H1 (cell line): ENCODE data around the gene C19orf25. TPM values are rescaled to one million over a fixed set of nuclear protein-coding genes. Genes with fewer than 3 reads are reported as not detected.

Experiments used
- CTCF ChIA-PET: fragments of 300-600 bp; sonication (Branson Sonifier 250); formaldehyde crosslinking; loops from one replicate; lab custom pipeline; 2021; ENCODE audit not compliant: partially characterized antibody; lab: Charles Lee
- POLR2A ChIA-PET: fragments of 300-600 bp; sonication (Branson Sonifier 250); formaldehyde crosslinking; loops from one replicate; lab custom pipeline; 2021; ENCODE audit warnings: inconsistent platforms; ENCODE audit not compliant: partially characterized antibody; lab: Charles Lee
- DNase-seq, 2 experiments: peaks; one replicate each; pipeline versions ENCODE4 v3.0.0 to v3.0.0-alpha.2; 2010 to 2022; ENCODE audit warnings: low spot score in 2 of 2, low read depth in 1 of 2, mixed read lengths in 1 of 2
- FAIRE-seq: peaks from 2 replicates; lab custom pipeline; 2011; peaks lifted over from hg19 to GRCh38; lab: Jason Lieb, UNC
- H2AFZ ChIP-seq: 2 replicates; pipeline ENCODE4 v1.8.1; 2012; ENCODE audit warnings: low read length, inconsistent platforms
- H2AK5ac ChIP-seq: 2 replicates; pipeline ENCODE4 v1.6.1; 2013; ENCODE audit warnings: low read depth, low read length
- H2BK120ac ChIP-seq: replicated peaks from 2 replicates; pipeline ENCODE3; 2013; ENCODE audit warnings: low read depth, low read length, inconsistent platforms
- H2BK12ac ChIP-seq: 2 replicates; pipeline ENCODE4 v1.6.1; 2013; ENCODE audit warnings: low read depth, low read length
- H2BK15ac ChIP-seq: 2 replicates; pipeline ENCODE4 v1.6.1; 2013; ENCODE audit warnings: low read length
- H2BK20ac ChIP-seq: 2 replicates; pipeline ENCODE4 v1.6.1; 2013; ENCODE audit warnings: low read length
- H2BK5ac ChIP-seq: 2 replicates; pipeline ENCODE4 v1.6.1; 2013; ENCODE audit warnings: low read depth, low read length
- H3K14ac ChIP-seq: 2 replicates; pipeline ENCODE4 v1.6.1; 2013; ENCODE audit warnings: inconsistent platforms; ENCODE audit not compliant: insufficient read length
- H3K18ac ChIP-seq: 2 replicates; pipeline ENCODE4 v1.6.1; 2013; ENCODE audit warnings: low read length; ENCODE audit errors: extremely low read depth
- H3K23ac ChIP-seq: 2 replicates; pipeline ENCODE4 v1.6.1; 2013; ENCODE audit warnings: inconsistent platforms; ENCODE audit not compliant: insufficient read length
- H3K23me2 ChIP-seq: 2 replicates; pipeline ENCODE4 v1.6.1; 2013; ENCODE audit warnings: low read depth, low read length
- H3K27ac ChIP-seq: 2 replicates; pipeline ENCODE4 v1.6.1; 2011; ENCODE audit warnings: low read depth, low read length, inconsistent platforms
- H3K27me3 ChIP-seq, 4 experiments: replicated peaks in 1 of 4; 1 replicate in 1 of 4; 2 replicates in 3 of 4; pipeline versions ENCODE4 v1.6.1 to v1.8.1; 2011 to 2013; ENCODE audit warnings: low read length in 3 of 4, mild to moderate bottlenecking in 3 of 4, inconsistent platforms in 2 of 4, mixed read lengths in 2 of 4, moderate library complexity in 1 of 4; ENCODE audit not compliant: control insufficient read depth in 3 of 4, insufficient read depth in 3 of 4; ENCODE audit errors: extremely low read depth in 1 of 4
- H3K36me3 ChIP-seq, 4 experiments: 2 replicates each; pipeline versions ENCODE4 v1.6.1 to v1.8.1; 2011 to 2013; ENCODE audit warnings: mild to moderate bottlenecking in 4 of 4, low read length in 3 of 4, moderate library complexity in 2 of 4, control low read depth in 1 of 4, inconsistent platforms in 1 of 4; ENCODE audit not compliant: insufficient read depth in 4 of 4, control insufficient read depth in 2 of 4
- H3K4ac ChIP-seq: replicated peaks from 2 replicates; pipeline ENCODE3; 2013; ENCODE audit warnings: low read length, low read depth, mixed read lengths, inconsistent platforms; ENCODE audit not compliant: insufficient read length
- H3K4me1 ChIP-seq, 4 experiments: replicated peaks in 1 of 4; 1 replicate in 1 of 4; 2 replicates in 3 of 4; pipeline versions ENCODE4 v1.6.1 to v1.8.1; 2011 to 2013; ENCODE audit warnings: low read length in 3 of 4, inconsistent platforms in 2 of 4, mixed read lengths in 1 of 4; ENCODE audit not compliant: insufficient read depth in 4 of 4, control insufficient read depth in 3 of 4
- H3K4me2 ChIP-seq, 2 experiments: 2 replicates each; pipeline versions ENCODE4 v1.6.1 to v1.8.1; 2011 to 2013; ENCODE audit warnings: low read depth in 2 of 2, low read length in 2 of 2, control low read depth in 1 of 2, inconsistent platforms in 1 of 2, mild to moderate bottlenecking in 1 of 2; ENCODE audit not compliant: insufficient read depth in 1 of 2
- H3K4me3 ChIP-seq, 4 experiments: fragments of 200-600, 300-600 bp in 1 of 4; sonication (generic), shearing (Covaris generic), sonication (Bioruptor Twin) in 1 of 4; 2 replicates each; pipeline versions ENCODE4 v1.5.1 to v1.8.1; 2011 to 2016; ENCODE audit warnings: low read length in 4 of 4, low read depth in 3 of 4, control low read depth in 2 of 4, inconsistent platforms in 2 of 4, mild to moderate bottlenecking in 2 of 4, mixed read lengths in 1 of 4, moderate library complexity in 1 of 4; ENCODE audit not compliant: insufficient read depth in 2 of 4; ENCODE audit errors: extremely low read depth in 1 of 4
- H3K56ac ChIP-seq: replicated peaks from 2 replicates; pipeline ENCODE3; 2013; ENCODE audit warnings: low read depth, mild to moderate bottlenecking, mixed read lengths, low read length, inconsistent platforms; ENCODE audit not compliant: insufficient read length
- H3K79me1 ChIP-seq: 2 replicates; pipeline ENCODE4 v1.6.1; 2013; ENCODE audit warnings: low read depth, low read length, control low read depth
- H3K79me2 ChIP-seq, 2 experiments: 2 replicates each; pipeline versions ENCODE4 v1.6.1 to v1.8.1; 2012 to 2013; ENCODE audit warnings: low read length in 2 of 2, mild to moderate bottlenecking in 2 of 2, inconsistent platforms in 1 of 2; ENCODE audit not compliant: insufficient read depth in 2 of 2, control insufficient read depth in 1 of 2
- H3K9ac ChIP-seq, 4 experiments: replicated peaks in 1 of 4; 1 replicate in 1 of 4; 2 replicates in 3 of 4; pipeline versions ENCODE4 v1.6.1 to v1.8.1; 2011 to 2013; ENCODE audit warnings: low read depth in 3 of 4, low read length in 3 of 4, control low read depth in 2 of 4, mild to moderate bottlenecking in 2 of 4, moderate library complexity in 2 of 4, inconsistent platforms in 1 of 4; ENCODE audit errors: extremely low read depth in 1 of 4
- H3K9me3 ChIP-seq, 2 experiments: 2 replicates each; pipeline versions ENCODE4 v1.6.1 to v1.8.1; 2012 to 2013; ENCODE audit warnings: mild to moderate bottlenecking in 2 of 2, moderate library complexity in 2 of 2, control low read depth in 1 of 2, inconsistent platforms in 1 of 2, low read depth in 1 of 2, low read length in 1 of 2, mixed read lengths in 1 of 2; ENCODE audit not compliant: insufficient read depth in 2 of 2
- H4K20me1 ChIP-seq, 2 experiments: replicated peaks in 1 of 2; 2 replicates each; pipeline versions ENCODE3 to v1.8.1; 2011 to 2013; ENCODE audit warnings: inconsistent platforms in 2 of 2, low read length in 2 of 2, mild to moderate bottlenecking in 1 of 2; ENCODE audit not compliant: insufficient read depth in 2 of 2, control insufficient read depth in 1 of 2
- H4K5ac ChIP-seq: 2 replicates; pipeline ENCODE4 v1.6.1; 2013; ENCODE audit warnings: low read length, low read depth, mixed read lengths, inconsistent platforms; ENCODE audit not compliant: insufficient read length
- H4K8ac ChIP-seq: 2 replicates; pipeline ENCODE4 v1.8.0; 2013; ENCODE audit warnings: mild to moderate bottlenecking, moderate library complexity, low read length, inconsistent platforms; ENCODE audit not compliant: insufficient read depth; ENCODE audit errors: extremely low read depth
- H4K91ac ChIP-seq: replicated peaks from 2 replicates; pipeline ENCODE3; 2013; ENCODE audit warnings: low read length, mixed read lengths, inconsistent platforms; ENCODE audit not compliant: insufficient read length
- HDAC6 ChIP-seq: IDR thresholded peaks from one replicate; pipeline ENCODE4 v1.7.1; 2012; ENCODE audit warnings: low read depth, mild to moderate bottlenecking, inconsistent platforms, low read length, moderate library complexity
- RFX5 ChIP-seq: IDR thresholded peaks from 2 replicates; pipeline ENCODE4 v1.6.1; 2011; ENCODE audit warnings: low read depth, low read length, improper control_type of control experiment, borderline replicate concordance
- SP1 ChIP-seq: IDR thresholded peaks from 2 replicates; pipeline ENCODE4 v1.6.1; 2011; ENCODE audit warnings: low read depth, low read length
- TAF1 ChIP-seq: IDR thresholded peaks from 2 replicates; pipeline ENCODE4 v1.6.1; 2011; ENCODE audit warnings: mild to moderate bottlenecking, low read depth, low read length
- TAF7 ChIP-seq: optimal IDR thresholded peaks from 2 replicates; pipeline ENCODE3; 2011; ENCODE audit warnings: low read depth, mild to moderate bottlenecking, inconsistent platforms, low read length, moderate library complexity, borderline replicate concordance
- WGBS, 2 experiments: shearing (Covaris generic) in 1 of 2; methylation state at CpG; one replicate each; pipeline versions ENCODE4 v1.1.6 to v1.1.7; 2013 to 2015; ENCODE audit warnings: low lambda C conversion rate in 2 of 2, mixed read lengths in 2 of 2, inconsistent platforms in 1 of 2, low coverage in 1 of 2, missing lambda C conversion rate in 1 of 2; ENCODE audit not compliant: insufficient replicate concordance in 2 of 2, insufficient coverage in 1 of 2, insufficient read length in 1 of 2; ENCODE audit errors: extremely low coverage in 1 of 2, missing lambda C conversion rate in 1 of 2; 5-methylcytosine and 5-hydroxymethylcytosine counted together
- polyA plus RNA-seq, 7 experiments: library from polyadenylated mRNA; depleted of rRNA in 3 of 7; stranded (reverse) in 5 of 7; unstranded in 2 of 7; fragments of >200 nt in 5 of 7; fragments of 200-250 nt in 2 of 7; gene quantifications; 1 replicate in 5 of 7; 2 replicates in 1 of 7; 4 replicates in 1 of 7; pipeline versions ENCODE4 v1.2.1 to v1.2.3, GENCODE V29; 2011 to 2013; ENCODE audit warnings: missing spikeins in 2 of 7, mixed read lengths in 2 of 7
- total RNA-seq: library from RNA; stranded (reverse); fragmentation: NEBNext Ultra II Directional; extraction: Animal tissue kit (Norgen Biotek cat#: 25700); gene quantifications from 2 replicates; pipeline ENCODE4 v1.2.1, GENCODE V29; 2021
- TF ChIP-seq, protein P1 (sequence below): IDR thresholded peaks from 2 replicates; pipeline ENCODE4 v1.6.1; 2012; ENCODE audit warnings: low read length, inconsistent platforms

Gene C19orf25
- total and polyA plus RNA-seq, 2 of the 8 experiments (the other 6 are each of a cell fraction or from before 2014, with no cell fraction given): 41.3 to 67.4 TPM

- Histone ChIP-seq H3K79me2 (no peaks in the 10 kb centered on the region), H3K27me3 (peaks cover 0 to 10% (median 6%) of the 10 kb centered on the region in 4 experiments; a peak in 5 of 7 replicates), H2BK15ac (no peak overlapping the region), H2BK20ac (no peak overlapping the region), H3K9ac (no peak overlapping the region), H4K8ac (no peak overlapping the region), H3K9me3 (no peaks in the 10 kb centered on the region), H3K18ac (no peak overlapping the region), H3K56ac (no peak overlapping the region), H3K36me3 (no peaks in the 10 kb centered on the region), H2BK12ac (no peak overlapping the region; the same call in 1 of the 2 replicates), H3K23me2 (no peaks in the 10 kb centered on the region; the same call in 1 of the 2 replicates), H3K14ac (no peak overlapping the region), H3K23ac (no peak overlapping the region), H4K20me1 (peaks cover 0 to 6% of the 10 kb centered on the region in 2 experiments), H2BK120ac (no peak overlapping the region)
- POLR2A ChIA-PET: interaction anchor here (1.6 kb wide), 1 partner anchor 29 kb away, joined by 3 read pairs; no protein-coding TSS in a partner anchor
- no peak for FAIRE-seq
- DNase-seq: no peak
- TF ChIP-seq TAF7 (no peak), RFX5 (no peak), TAF1 (no peak), HDAC6 (no peak), SP1 (no peak)
- TF ChIP-seq, protein P1, sequence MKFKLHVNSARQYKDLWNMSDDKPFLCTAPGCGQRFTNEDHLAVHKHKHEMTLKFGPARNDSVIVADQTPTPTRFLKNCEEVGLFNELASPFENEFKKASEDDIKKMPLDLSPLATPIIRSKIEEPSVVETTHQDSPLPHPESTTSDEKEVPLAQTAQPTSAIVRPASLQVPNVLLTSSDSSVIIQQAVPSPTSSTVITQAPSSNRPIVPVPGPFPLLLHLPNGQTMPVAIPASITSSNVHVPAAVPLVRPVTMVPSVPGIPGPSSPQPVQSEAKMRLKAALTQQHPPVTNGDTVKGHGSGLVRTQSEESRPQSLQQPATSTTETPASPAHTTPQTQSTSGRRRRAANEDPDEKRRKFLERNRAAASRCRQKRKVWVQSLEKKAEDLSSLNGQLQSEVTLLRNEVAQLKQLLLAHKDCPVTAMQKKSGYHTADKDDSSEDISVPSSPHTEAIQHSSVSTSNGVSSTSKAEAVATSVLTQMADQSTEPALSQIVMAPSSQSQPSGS: no peak
- TF ChIP-seq, all 59 proteins: peak for 0
- H3K4me3 ChIP-seq: no peak overlapping the region
- no peaks in the 10 kb centered on the region; a peak in 1 of 7 replicates for H3K4me1 ChIP-seq
- H2AFZ ChIP-seq: no peak overlapping the region
- H3K27ac ChIP-seq: no peak overlapping the region
- no peak overlapping the region for H4K91ac ChIP-seq
- H3K79me1 ChIP-seq: no peaks in the 10 kb centered on the region
- WGBS, 2 experiments: 89% methylated on average over 14 of the region's 14 CpGs; no CpG with 5 or more reads in 1 of the 2 experiments
- no peak overlapping the region for H3K4me2 ChIP-seq
- no peak overlapping the region for H4K5ac ChIP-seq
- CTCF ChIA-PET: interaction anchor here (0.9 to 2.2 kb wide), 5 partner anchors 8 to 41 kb away, joined by 3 to 6 read pairs (median 4); partner anchors contain the start of gene PLK5
- H2AK5ac ChIP-seq: no peak overlapping the region
- H2BK5ac ChIP-seq: no peak overlapping the region
- no peak overlapping the region for H3K4ac ChIP-seq
Observed at GRCh38 chr19:1514986-1515721, 36.1 kb upstream of the C19orf25 start.
